Neural crest cell (in vitro differentiated cells): Measurements from ENCODE around the gene TOLLIP. TPM values are rescaled to one million over a fixed set of nuclear protein-coding genes. Genes with fewer than 3 reads are reported as not detected.

Source experiments
- DNase-seq: peaks from one replicate; pipeline ENCODE4 v3.0.0; 2021; ENCODE audit warnings: low read depth, mixed read lengths, low spot score
- H3K27ac Mint-ChIP-seq: one replicate; pipeline ENCODE4 v1.8.0; 2021; ENCODE audit warnings: mild to moderate bottlenecking, mixed read lengths; ENCODE audit not compliant: unreplicated experiment
- H3K27me3 Mint-ChIP-seq: 2 replicates; pipeline ENCODE4 v1.8.0; 2021; ENCODE audit warnings: low read depth, mild to moderate bottlenecking, mixed read lengths
- H3K36me3 Mint-ChIP-seq: 2 replicates; pipeline ENCODE4 v1.8.0; 2021; ENCODE audit warnings: low read depth, mild to moderate bottlenecking, mixed read lengths
- H3K4me1 Mint-ChIP-seq: 2 replicates; pipeline ENCODE4 v1.8.0; 2021; ENCODE audit warnings: mixed read lengths
- H3K4me3 Mint-ChIP-seq: one replicate; pipeline ENCODE4 v1.8.0; 2021; ENCODE audit warnings: mild to moderate bottlenecking, mixed read lengths
- H3K9me3 Mint-ChIP-seq: 2 replicates; pipeline ENCODE4 v1.8.0; 2021; ENCODE audit warnings: mixed read lengths
- CTCF ChIP-seq: fragments of 200-600 bp; sonication (generic); conservative IDR thresholded peaks from 2 replicates; pipeline ENCODE4 v1.5.0; 2021; ENCODE audit warnings: antibody characterized with exemption, mild to moderate bottlenecking
- total RNA-seq: library from RNA; stranded (reverse); gene quantifications from 2 replicates; pipeline ENCODE4 v1.2.1, GENCODE V29; 2021

TOLLIP gene
- total RNA-seq, 1 donor from 2014 or later, result 40.3 TPM

GRCh38 chr11:1354125-1354938 is 44.9 kb upstream of the TOLLIP start:
- Mint-ChIP-seq H3K36me3 (no peaks in the 10 kb centered on the region), H3K9me3 (no peaks in the 10 kb centered on the region), H3K4me1 (peaks cover 15% of the 10 kb centered on the region), H3K27ac (no peak overlapping the region), H3K4me3 (no peak overlapping the region), H3K27me3 (peaks cover 31% of the 10 kb centered on the region)
- TF ChIP-seq CTCF, result no peak
- DNase-seq, result no peak

GRCh38 chr11:1353383-1354124 is 44.1 kb upstream of the TOLLIP start:
- Mint-ChIP-seq H3K4me1 (peaks cover 23% of the 10 kb centered on the region), H3K4me3 (no peak overlapping the region), H3K9me3 (no peaks in the 10 kb centered on the region), H3K27ac (no peak overlapping the region), H3K27me3 (peaks cover 33% of the 10 kb centered on the region), H3K36me3 (no peaks in the 10 kb centered on the region)
- TF ChIP-seq CTCF, result no peak
- no peak for DNase-seq

- Mint-ChIP-seq H3K4me1 (peaks cover 29% of the 10 kb centered on the region), H3K9me3 (no peaks in the 10 kb centered on the region), H3K27me3 (peaks cover 35% of the 10 kb centered on the region), H3K27ac (no peak overlapping the region), H3K36me3 (no peaks in the 10 kb centered on the region), H3K4me3 (no peak overlapping the region)
- no peak for TF ChIP-seq CTCF
- DNase-seq, result no peak
These were observed 43.4 kb upstream of the TOLLIP start for GRCh38 chr11:1352696-1353382.

- Mint-ChIP-seq H3K4me1 (peaks cover 29% of the 10 kb centered on the region), H3K27ac (peak overlapping the region; percentile 95), H3K36me3 (no peaks in the 10 kb centered on the region), H3K9me3 (no peaks in the 10 kb centered on the region), H3K4me3 (no peak overlapping the region), H3K27me3 (peaks cover 29% of the 10 kb centered on the region)
- DNase-seq, result no peak
- no peak for TF ChIP-seq CTCF
These were observed 42.0 kb upstream of the TOLLIP start for GRCh38 chr11:1351278-1351937.

- Mint-ChIP-seq H3K4me3 (no peak overlapping the region), H3K9me3 (no peaks in the 10 kb centered on the region), H3K4me1 (peaks cover 29% of the 10 kb centered on the region), H3K36me3 (no peaks in the 10 kb centered on the region), H3K27me3 (peaks cover 29% of the 10 kb centered on the region), H3K27ac (no peak overlapping the region)
- no peak for TF ChIP-seq CTCF
- DNase-seq, result no peak
These were observed 40.8 kb upstream of the TOLLIP start for GRCh38 chr11:1350086-1350725.
